Measurements from ENCODE around the gene CFAP90. TPM values are rescaled to one million over a fixed set of nuclear protein-coding genes. Genes with fewer than 3 reads are reported as not detected.

CFAP90 gene
- total RNA-seq, 1 donor from 2014 or later, result not detected

DNA sequence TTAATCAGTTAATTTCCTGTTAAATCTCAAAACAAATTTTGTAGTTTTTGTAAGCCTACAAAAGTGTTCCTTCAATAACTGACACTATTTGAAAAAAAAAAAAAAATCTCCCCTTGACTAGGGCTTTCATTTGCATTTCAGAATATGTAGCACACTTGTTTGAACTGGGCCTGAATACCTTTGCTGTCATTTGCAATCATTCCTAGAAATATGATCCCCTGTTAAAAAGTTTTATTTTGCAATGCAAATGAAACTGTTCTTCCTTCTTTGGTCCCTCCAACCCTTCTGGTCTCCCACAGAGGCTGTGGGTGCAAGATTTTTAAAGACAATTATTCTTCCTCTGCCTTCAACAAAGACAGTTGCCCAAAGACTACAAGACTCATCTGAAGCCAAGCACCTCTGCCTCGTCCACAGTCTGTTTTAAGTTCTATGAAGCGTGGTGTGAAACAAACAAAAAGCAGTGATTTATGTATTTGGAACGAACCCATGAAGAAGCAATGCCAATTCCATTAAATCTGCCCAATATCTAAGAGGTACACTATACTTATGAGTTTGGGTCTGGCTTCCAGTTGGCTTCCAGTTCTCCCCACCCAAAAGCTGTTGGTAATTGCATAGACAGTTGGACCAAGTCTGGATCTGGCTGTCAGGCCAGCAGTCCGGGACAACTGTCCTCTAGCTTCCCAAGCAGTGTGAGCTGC lies 66.1 kb downstream of the CFAP90 start:
- Histone ChIP-seq H3K9me3 (replicated peaks) (no peaks in the 10 kb centered on the region), H3K27ac (replicated peaks) (no peak overlapping the region), H3K36me3 (no peaks in the 10 kb centered on the region), H3K27me3 (ENCODE audit: low read depth) (peaks cover 51% of the 10 kb centered on the region), H3K4me1 (no peaks in the 10 kb centered on the region), H3K4me3 (no peak overlapping the region)
- intact Hi-C loops (cut with micrococcal nuclease), result no loop called here
- TF ChIP-seq, protein P1, sequence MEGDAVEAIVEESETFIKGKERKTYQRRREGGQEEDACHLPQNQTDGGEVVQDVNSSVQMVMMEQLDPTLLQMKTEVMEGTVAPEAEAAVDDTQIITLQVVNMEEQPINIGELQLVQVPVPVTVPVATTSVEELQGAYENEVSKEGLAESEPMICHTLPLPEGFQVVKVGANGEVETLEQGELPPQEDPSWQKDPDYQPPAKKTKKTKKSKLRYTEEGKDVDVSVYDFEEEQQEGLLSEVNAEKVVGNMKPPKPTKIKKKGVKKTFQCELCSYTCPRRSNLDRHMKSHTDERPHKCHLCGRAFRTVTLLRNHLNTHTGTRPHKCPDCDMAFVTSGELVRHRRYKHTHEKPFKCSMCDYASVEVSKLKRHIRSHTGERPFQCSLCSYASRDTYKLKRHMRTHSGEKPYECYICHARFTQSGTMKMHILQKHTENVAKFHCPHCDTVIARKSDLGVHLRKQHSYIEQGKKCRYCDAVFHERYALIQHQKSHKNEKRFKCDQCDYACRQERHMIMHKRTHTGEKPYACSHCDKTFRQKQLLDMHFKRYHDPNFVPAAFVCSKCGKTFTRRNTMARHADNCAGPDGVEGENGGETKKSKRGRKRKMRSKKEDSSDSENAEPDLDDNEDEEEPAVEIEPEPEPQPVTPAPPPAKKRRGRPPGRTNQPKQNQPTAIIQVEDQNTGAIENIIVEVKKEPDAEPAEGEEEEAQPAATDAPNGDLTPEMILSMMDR (IDR thresholded peaks at IDR 0.05; ENCODE audit: borderline replicate concordance), result no peak
- DNase-seq, result no peak

DNA sequence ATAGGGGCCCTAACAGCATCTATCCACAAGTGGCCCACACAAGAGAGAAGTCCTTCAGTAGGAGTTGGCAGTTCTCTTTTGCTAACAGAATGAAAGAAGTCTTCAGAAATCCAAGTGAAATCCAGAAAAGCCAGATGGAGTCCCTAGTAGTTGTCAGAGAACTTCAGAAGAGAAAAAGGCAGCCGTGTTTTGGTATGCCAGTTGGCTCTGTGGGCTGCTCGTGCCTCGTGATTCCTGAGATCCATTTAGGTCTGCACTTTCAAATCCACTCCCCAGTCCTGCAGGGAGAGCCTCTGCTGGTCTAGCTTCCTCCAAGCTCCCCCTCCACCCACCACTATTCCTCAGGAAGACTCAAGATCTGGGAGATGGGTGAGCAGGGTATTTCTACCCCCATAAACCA lies 69.0 kb downstream of the CFAP90 start:
- Histone ChIP-seq H3K4me3 (no peak overlapping the region), H3K36me3 (no peaks in the 10 kb centered on the region), H3K27me3 (ENCODE audit: low read depth) (peaks cover 71% of the 10 kb centered on the region), H3K4me1 (no peaks in the 10 kb centered on the region), H3K9me3 (replicated peaks) (no peaks in the 10 kb centered on the region), H3K27ac (replicated peaks) (no peak overlapping the region)
- intact Hi-C loops (cut with micrococcal nuclease), result no loop called here
- TF ChIP-seq, protein P1 (IDR thresholded peaks at IDR 0.05; ENCODE audit: borderline replicate concordance), result no peak
- DNase-seq, result no peak

Other genes with a start within 250 kb of the CFAP90 start
- gene FASTKD3, start 17.9 kb upstream of the CFAP90 start, total RNA-seq, result 5.8 TPM
- gene MTRR, start 18.0 kb upstream of the CFAP90 start, total RNA-seq, result 32.4 TPM

All from left ventricle myocardium inferior (tissue), 1 donor.